ENCODE data around the gene SVIL. TPM values are rescaled to one million over a fixed set of nuclear protein-coding genes. Genes with fewer than 3 reads are reported as not detected.
A peak's percentile ranks its signal among the peaks of the same experiment; 100 is the strongest.
"Not testable (repeated sequence)": the region's sequence is repeated elsewhere in the genome, so short reads cannot be mapped to it uniquely, and the experiment has no call there.

SVIL gene
- total and polyA plus RNA-seq, 8 donors = 8.6 to 53.8 (median 20.4) TPM

DNA sequence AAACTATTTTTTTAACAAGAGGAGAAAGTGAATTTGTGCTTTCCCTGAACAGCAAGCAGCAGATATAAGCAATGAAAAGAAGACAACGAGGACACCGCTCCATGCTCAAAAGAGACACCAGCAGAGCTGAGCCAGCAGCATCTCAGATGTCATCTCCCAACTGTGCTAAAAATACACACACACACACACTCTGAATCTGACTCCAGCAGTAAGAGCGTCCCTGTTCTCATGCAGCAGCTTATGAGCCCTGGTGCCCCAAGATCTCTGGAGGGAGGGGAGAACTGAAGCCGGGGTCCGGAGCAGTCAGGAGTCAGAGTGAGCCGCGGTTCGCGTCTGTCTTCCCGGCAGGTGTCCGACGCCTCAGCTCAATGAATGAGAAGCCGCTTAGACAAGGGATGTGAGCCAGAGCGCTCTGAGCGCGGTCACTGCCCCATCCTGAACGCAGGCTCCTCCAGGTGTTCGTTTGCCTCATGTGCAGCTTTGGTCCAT, 49.2 kb downstream of the SVIL start:
- H3K36me3 ChIP-seq = no peaks in the 10 kb centered on the region
- intact Hi-C loops (cut with DNase I) = no loop called here
- H3K4me1 ChIP-seq = peaks cover 0 to 12% (median 5%) of the 10 kb centered on the region in 3 donors
- FAIRE-seq (no peak), ATAC-seq (no peak), DNase-seq (no peak)
- no peak overlapping the region for H3K4me3 ChIP-seq
- 70 to 81% methylated on average over 18 of the region's 18 CpGs for WGBS, 2 donors
- no peaks in the 10 kb centered on the region for H3K9me3 ChIP-seq
- TF ChIP-seq CTCF (IDR thresholded peaks at IDR 0.05) = no peak
- H3K27me3 ChIP-seq = no peaks in the 10 kb centered on the region
- H3K27ac ChIP-seq = no peak overlapping the region

GRCh38 chr10:29584436-29584835, 50.3 kb downstream of the SVIL start:
- DNase-seq (no peak), FAIRE-seq (no peak), ATAC-seq (no peak)
- intact Hi-C loops (cut with DNase I) = no loop called here
- no peaks in the 10 kb centered on the region for H3K27me3 ChIP-seq
- peaks cover 0 to 4% (median 0%) of the 10 kb centered on the region in 3 donors for H3K4me1 ChIP-seq
- no peak for TF ChIP-seq CTCF (IDR thresholded peaks at IDR 0.05)
- H3K9me3 ChIP-seq = no peaks in the 10 kb centered on the region
- WGBS, 2 donors = 94 to 95% methylated on average over 14 of the region's 14 CpGs
- no peak overlapping the region for H3K4me3 ChIP-seq
- no peak overlapping the region for H3K27ac ChIP-seq
- H3K36me3 ChIP-seq = no peaks in the 10 kb centered on the region

GRCh38 chr10:29583674-29584073, 51.1 kb downstream of the SVIL start:
- 73 to 75% methylated on average over 9 of the region's 9 CpGs for WGBS, 2 donors
- no peaks in the 10 kb centered on the region for H3K36me3 ChIP-seq
- H3K4me3 ChIP-seq = no peak overlapping the region
- no peaks in the 10 kb centered on the region for H3K27me3 ChIP-seq
- FAIRE-seq (no peak), DNase-seq (no peak), ATAC-seq (peak in 1 of 4 donors; percentile 19)
- intact Hi-C loops (cut with DNase I) = no loop called here
- H3K4me1 ChIP-seq = no peaks in the 10 kb centered on the region
- no peaks in the 10 kb centered on the region for H3K9me3 ChIP-seq
- H3K27ac ChIP-seq = no peak overlapping the region
- TF ChIP-seq CTCF (IDR thresholded peaks at IDR 0.05) = no peak

DNA sequence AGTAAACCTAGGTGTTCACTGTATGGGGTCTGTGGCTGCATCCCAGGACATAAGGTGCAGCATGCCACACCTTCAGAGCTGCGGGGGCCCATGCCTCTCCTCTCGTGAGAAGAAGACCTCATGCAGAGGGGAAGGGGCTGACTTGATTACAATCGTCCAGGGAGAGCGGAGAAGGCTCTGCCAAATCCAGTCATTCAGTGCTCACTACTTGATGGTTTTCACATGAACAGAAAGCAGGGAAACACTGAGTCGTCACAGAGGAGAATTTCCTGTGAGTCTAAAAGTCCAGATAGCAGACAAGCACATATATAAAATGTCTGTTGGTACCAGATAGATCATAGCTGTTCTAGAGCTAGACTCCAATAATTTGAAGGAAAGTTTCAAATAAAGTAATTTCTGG, 52.0 kb downstream of the SVIL start:
- H3K4me3 ChIP-seq; DNase-seq; FAIRE-seq; H3K9me3 ChIP-seq; H3K27me3 ChIP-seq; ATAC-seq; intact Hi-C loops (cut with DNase I); H3K36me3 ChIP-seq; H3K4me1 ChIP-seq; H3K27ac ChIP-seq: not testable (repeated sequence)
- 79 to 88% methylated on average over 5 of the region's 5 CpGs for WGBS, 2 donors

GRCh38 chr10:29579455-29579970, 55.3 kb downstream of the SVIL start:
- TF ChIP-seq CTCF (IDR thresholded peaks at IDR 0.05) = no peak
- 89 to 90% methylated on average over 12 of the region's 12 CpGs for WGBS, 2 donors
- ATAC-seq (no peak), FAIRE-seq (no peak), DNase-seq (no peak)
- Histone ChIP-seq H3K27me3 (no peaks in the 10 kb centered on the region), H3K4me3 (no peak overlapping the region), H3K27ac (no peak overlapping the region), H3K4me1 (no peaks in the 10 kb centered on the region), H3K36me3 (no peaks in the 10 kb centered on the region), H3K9me3 (no peaks in the 10 kb centered on the region)
- intact Hi-C loops (cut with DNase I) = no loop called here

All from pancreas (tissue), 10 donors.